NCI-H187 (cell line): Measurements from ENCODE around the gene SH3D21.

ENCODE experiments used
- DNase-seq, 2 experiments: peaks; one replicate each; lab custom pipeline; 2025; lab: John Stamatoyannopoulos, UW

The SH3D21 gene

DNA sequence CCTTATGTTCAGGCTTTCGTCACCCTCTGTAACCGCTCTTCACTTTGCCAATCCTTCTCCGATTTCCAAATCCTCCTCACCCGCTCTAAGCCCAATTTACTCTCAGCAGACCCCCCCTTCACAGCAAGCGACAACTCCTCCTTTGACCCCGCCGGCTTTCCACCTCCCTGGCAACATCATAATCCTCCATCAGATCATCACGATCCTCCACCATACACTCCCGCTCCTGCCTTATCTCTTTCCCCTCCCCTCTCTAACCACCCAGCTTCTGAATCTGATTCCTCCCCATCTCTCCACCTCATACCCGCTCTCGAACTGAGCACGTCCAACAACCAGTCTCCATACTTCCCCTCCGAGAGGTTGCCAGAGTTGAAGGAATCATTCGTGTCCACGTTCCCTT is 24.8 kb downstream of the SH3D21 start:
- no peak for DNase-seq

DNA sequence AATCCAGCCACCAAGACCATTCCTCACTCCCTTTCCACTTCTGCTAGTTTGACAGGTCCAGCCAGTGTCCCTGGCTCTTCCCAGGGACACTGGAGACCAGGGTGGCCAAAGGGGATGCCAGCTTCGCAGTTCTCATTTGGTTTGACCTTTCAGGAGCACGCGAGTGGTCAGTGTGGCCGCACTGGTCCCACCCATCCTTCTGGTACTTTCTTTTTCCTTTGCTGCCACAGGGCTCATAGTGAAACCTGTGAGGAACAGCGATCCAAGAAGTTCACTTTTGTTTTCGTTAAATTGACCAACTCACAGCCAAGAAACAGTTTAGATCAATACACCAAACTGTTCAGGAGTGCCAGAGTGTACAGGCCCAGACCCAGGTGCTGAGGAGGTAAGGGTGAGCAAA is 31.7 kb downstream of the SH3D21 start:
- DNase-seq = no peak

DNA sequence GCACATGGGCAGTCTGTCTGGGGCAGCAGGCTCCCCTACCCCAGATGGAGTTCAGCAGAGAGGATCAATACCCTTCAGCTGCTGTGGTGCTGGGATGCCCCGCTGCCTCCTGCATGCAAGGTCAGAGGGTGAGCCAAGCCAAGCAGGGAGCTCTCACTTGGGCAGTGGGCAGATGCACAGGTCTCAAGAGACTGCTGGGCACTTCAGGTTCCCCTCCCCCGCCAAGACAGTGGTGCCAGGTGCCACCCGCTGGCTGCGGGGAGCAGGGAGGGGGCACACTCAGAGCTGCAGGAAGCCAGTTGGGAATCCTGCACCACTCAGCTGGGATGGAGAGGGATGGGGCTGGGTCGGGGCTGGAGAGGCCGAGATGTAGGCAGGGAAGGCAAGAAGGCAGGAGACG is 33.0 kb downstream of the SH3D21 start:
- DNase-seq = no peak

DNA sequence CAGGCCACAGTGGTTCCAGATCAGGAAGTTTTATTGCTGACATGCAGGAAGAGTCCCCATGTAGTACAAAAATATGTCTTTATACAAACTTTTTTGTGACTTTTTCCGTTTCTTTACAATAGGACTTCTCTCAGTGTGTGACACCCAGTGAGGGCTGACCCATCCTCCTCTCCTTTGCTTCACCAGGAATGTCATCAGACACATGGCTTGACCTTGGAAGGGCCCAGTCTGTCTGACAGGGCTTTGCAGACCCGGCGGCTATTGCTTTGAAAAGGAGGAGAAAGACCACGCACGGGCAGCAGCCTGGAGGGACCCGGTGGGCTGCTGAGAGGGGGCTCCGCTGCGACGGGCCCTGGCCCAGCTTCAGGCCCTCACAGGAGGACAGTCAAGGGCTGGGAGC is 33.4 kb downstream of the SH3D21 start:
- DNase-seq = no peak

DNA sequence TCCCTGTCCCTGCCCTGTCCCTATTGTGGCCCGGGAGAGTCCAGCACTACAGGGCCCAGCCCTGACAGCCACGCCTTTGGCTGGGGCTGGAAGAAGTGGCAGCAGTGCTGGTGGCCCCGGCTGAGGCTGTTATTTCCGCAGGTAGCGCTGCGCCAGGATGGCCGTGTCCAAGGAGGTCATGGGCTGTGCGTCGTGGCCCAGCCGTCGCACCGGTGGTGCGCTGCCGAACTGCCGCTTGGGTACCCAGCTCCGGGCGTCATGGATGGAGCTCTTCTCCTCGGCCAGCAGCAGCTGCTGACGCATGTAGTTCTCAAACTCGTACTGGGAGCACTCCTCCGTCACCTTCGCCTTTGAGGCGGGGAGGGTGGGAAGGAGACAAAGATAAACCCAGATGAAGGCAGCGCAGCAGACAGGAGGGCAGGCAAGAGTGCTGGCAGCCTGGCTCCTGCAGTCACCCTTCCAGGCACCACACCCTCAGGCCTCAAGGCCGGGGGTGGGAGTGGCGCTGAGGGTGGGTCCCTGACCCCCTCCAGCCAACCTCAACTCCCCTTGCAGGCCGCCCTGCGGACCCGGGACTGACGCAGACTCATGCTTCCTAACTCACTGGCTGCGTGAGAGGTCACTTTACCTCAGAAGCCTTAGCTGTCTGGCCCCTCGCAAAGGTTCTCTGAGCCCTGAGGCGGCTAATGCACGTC is 35.6 kb downstream of the SH3D21 start:
- DNase-seq = no peak

DNA sequence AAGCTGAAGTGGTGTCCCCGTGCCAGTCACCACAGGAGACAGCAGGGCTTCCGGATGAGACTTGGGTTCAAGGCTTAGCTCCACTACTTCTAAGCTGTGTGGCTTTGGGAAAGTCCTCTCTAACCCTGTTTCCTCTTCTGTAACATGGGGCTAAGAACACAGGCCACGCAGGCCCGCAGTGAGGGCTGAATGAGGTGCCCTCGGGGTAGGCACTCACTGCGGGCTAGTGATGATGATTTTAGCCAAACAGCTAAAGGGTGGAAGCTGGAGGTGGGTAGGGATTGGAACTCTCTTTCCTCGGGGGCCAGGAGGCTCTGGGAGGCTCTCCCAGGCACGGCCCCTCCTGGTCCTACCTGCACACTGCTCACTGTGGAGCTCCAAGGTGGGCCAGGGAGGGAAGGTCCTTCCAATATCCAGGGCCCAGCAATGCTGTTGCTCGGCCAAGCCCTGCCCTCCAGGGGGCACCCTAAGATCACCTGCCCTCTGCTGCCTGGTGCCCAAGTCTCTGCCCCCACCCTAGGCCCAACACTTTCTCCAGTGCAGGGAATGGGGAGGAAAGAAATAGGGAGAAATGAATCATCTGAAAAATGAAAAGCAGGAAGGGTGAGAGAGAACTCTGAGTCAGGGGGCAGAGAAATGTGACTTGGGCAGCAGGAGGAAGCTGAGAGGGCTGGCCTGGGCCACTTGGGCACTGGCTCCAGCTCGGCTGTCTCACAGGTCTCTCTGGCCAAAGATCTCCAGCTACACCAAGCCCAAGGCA is 36.4 kb downstream of the SH3D21 start:
- no peak for DNase-seq

DNA sequence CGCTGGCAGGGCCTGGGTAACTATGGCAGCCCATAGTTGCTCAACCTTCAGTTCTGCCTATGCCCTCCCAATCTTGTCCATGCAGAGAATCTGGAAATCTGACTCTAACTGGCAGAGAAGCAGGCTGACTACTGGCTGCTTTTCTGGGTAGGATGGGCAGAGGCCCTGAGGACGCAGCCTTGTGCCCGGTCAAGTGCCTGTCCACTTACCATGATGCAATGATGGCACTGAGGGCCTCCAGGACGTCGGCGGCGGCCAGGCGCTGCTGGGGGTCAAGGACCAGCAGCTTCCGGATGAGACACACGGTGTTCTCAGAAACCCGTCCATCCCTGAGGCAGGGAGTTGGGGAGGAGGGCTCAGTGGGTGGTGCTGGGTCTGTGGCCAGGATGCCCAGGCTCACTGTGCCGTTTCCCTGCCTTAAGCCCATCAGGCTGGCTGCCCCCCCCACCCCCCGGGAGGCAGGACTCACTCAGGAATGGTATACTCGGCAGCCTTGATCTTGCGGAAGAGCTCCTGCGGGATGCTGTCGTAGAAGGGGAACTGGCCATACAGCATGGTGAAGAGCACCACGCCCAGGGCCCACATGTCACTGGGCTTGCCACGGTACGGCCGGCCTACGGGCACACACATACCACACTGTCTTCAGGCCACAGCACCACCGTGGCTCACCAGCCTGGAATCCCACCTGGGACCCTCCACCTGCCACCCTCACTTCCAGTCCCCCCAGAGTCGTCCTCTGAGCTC is 37.7 kb downstream of the SH3D21 start:
- DNase-seq = no peak

DNA sequence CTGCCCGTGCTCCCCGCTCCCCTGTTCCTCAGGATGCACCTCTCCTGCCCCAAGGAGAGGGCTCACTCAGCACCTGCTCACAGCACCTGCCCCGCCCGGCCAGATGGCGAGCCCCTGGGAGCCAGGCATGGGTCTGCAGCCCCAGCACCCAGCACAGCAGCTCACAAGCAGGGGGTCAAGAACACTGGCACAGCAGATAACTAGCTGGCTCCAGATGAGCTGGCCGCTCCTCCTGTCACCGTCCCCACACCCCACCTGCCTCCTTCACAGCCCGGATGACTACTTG is 38.2 kb downstream of the SH3D21 start:
- no peak for DNase-seq

DNA sequence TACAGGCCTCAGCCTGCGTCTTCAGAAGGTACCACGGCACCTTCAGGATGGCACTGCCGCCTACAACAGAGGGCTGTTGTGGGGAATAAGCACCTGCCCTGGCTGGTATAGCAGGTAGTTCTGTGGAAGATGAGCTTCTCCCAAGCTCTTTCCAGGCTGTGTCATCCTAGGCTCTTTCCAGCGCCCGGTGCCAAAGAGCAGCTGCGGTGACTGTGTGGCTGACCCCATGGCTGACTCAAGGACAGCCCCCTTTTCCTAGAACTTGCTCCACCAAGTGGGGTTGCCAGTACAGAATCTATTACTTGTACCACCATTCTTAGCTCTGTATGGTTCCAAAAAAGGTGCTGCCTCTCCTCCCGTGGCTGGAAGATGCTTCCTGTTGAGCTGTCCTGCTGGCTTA is 39.2 kb downstream of the SH3D21 start:
- no peak for DNase-seq

DNA sequence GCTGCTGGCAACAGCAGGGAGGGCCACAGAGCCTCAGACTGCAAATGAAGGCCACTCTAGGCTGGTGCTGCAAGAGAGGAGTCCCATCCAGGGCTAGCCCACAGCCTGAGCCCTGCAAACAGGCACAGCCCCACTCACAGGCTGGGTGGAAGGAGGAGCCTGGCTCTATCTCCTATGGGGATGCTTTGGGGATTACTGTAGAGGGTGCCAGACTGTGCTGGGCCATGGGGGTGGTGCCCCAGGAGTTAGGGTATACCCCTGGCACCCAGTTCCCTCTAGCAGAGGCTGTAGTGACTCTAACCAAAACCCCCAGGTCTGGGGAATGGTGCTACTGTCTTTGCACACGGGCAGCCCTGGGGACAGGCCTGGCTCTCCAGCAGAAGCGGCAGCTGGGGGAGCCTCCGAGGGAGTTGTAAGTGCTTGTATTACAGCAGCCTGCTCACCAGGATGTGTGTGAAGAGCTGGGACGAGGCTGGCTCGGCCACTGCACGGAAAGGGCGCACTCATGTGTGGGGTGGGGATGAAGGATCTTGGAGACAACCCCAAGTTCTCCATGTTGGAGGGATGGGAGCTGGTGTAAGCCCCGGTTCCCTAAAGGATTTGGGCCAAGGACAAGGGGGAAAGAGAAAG is 40.7 kb downstream of the SH3D21 start:
- DNase-seq = no peak

DNA sequence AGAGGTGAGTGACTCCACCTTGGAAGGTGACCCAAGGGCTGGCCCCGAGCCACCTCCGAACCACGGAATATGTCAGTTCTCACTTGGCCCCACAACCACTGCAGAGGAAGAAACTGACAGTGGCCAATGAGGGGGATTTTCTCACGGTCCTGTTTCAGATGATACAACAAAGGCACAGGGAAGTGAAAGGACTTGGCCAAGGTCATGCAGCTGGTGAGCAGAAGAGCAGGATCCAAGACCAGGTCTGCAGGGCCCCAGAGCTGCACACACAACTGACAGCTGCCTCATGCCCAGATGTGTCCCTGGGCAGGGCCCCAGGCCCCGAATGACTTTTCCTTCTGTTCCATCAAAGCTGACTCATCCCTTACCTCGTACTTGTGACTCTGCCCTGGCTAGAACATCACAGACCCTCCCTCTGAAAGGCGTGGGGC is 43.1 kb downstream of the SH3D21 start:
- no peak for DNase-seq

DNA sequence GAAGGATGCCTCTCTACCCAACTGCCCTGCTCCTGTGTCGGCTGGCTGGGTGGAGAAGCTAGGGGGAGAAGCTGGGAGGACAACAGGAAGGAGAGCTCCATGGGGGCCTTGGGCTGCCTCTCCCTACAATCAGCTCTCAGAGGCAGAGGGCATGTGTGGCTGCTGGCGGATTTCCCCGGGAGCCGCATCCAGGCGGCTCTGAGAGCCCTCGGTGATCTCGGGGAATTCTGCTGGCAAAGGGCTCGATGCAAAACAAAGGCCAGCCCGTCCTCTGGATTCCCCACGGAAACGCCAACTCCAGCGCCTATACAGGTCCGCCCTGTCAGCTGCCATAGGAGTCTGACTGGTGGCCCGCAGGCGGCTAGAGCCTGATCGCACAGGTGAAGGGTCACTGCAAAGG is 43.7 kb downstream of the SH3D21 start:
- DNase-seq = no peak

DNA sequence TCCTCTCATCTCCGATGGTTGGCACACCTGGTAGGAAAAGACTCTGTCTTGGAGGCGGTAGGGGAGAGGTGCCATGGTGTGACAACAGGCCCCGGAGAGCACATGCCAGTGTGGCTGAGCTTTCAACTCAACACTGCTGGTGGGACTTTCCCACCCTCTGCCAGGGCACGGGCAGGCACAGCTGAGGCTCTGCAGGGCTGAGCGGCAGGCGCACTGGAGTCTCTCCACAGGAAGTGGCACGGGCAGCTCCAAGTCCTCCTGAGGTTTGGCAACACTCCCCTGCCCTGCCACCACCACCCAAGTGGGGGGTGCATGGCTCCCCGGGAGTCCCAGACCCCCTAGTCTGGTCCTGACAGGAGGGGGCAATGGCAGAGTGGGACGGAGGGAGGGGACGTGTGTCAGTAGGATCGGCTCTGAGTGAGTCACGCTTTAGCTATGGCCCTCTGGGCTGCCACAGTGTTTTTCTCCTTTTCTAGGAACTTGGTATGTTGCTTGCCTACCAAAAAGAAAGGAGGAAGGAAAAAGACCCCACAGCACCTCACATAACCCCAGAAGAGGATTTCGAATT is 44.6 kb downstream of the SH3D21 start:
- DNase-seq = no peak

DNA sequence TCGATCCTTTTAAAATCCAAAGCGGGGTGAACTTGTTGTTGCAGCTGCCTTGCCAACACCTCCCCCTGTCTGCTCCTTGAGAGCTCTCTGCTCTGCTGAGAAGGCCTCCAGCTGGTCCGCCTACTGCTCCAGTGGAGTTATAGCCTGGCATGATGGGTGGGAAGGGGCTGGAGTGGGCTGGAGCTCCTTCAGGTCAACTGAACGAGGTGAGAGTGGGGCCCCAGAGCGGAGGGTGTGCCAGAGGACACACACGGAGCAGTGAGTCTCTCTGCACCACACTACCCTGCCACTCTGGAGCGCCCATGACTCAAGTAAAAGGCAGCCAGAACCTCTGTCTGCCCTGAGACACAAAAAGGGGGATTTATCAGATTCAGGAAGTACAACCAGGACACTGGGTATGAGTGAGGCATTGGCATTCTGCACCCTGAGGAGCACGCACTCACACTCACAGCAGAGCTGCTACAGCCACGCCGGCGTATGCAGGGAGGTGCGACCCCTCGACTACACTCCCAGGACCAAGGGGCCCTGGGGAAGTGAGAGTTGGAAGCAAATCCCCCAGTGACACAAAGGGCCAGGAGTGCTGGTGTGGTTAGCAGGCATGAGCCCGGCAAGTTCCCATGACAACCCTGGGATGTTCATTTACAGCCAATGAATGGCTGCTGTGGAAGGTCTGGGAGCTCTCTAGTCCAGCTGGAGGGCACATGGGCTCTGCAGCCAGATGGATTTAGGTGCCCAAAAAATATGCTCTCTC is 45.2 kb downstream of the SH3D21 start:
- DNase-seq = no peak

DNA sequence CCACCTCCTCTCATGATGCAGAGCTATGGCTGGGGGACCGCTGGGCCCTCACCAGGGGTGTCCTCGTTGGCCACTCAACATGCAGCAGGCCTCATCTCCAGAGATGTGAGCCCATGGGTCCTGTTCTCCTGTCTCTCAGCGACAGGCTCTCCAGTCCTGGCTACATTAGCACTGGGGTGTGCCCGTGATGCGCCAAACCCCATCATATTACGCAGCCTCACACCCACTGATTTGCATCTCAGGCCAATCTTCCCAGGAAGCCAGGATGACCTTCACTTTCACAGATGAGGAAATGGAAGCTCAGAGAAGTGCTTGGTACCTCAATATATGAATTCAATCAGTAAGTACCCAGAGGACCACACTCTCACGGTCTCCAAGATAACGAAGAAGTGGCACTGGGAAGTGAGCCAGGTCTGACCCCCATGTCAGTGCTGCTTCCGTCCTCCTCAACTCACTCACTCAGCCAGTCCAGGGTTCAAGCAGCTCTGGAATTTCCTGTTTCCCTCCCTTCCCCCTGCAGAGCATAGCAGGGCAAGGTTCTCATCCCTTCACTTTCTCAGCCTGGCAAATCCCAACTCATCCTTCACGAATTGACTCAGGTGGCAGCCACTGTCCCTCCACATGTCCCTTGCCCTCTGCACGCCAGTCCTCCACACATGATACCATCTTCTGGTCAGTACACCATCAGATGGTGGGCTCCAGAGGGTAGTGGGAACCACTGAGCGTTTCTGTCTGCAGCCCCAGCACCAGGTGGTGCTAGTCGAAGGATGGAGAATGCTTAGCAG is 46.1 kb downstream of the SH3D21 start:
- DNase-seq = no peak

DNA sequence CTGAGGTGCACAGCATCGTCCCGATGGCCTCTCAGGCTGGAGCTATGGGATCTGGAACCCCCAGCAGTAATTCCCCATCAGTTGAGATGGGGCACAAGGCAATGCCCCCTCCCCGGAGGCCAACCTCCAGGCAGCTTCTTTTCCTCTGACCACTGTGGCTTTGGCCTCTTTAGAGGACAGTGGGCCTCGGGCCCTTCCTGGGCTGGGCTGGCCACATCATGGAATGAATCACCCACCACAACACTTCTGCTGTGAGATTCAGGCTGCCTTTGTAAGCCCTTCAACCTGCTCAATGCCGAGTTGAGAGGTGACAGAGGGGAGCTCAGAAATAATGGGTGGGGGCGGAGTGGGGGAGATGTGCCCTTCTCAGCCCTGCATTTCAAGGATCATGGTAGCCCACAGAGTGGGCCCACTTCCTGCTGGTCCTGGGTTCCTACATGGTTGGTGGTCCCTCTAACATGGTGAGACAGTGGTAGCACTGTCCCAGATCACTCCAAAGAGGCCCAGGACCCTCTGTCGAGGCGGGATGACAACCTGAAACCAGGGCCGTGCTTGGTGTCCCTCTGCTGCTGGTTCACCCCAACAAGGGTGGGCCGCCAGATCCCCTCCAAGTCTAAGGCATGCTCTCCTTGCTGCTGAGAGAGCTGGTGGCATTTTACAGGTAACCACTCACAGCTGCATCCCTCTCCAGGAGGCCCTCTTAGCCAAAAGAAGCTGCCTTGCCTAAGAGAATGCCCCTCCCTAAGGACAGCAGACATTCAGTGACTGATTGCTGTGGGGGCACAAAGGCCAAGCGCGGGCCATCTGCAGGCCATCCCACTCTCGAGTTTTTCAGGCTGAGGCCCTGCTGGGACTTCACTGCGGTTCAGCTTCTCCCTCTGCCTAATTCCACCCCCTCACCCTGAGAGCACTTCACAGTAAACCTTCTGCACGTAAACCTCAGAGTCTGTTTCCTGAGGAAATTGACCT is 47.0 kb downstream of the SH3D21 start:
- DNase-seq = no peak

DNA sequence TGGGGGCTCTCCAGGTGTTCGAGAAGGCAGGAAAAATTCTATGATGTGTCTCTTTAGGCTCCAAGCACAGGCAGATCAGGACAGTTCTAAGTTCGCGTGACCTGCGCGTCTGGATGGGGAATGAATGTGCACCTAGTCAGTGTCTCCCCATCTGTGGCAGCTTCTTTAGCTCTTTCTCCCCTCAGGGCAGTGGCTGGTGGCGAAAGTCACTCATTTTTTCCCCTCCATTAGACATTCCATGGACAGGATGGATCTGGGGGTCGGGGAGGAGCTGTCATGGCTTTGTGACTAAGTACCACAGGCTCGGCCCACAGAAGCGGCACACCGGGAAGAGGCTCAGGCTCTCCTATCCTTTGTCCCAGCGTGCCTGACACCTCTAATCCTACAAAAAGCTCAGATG is 48.3 kb downstream of the SH3D21 start:
- DNase-seq = no peak

DNA sequence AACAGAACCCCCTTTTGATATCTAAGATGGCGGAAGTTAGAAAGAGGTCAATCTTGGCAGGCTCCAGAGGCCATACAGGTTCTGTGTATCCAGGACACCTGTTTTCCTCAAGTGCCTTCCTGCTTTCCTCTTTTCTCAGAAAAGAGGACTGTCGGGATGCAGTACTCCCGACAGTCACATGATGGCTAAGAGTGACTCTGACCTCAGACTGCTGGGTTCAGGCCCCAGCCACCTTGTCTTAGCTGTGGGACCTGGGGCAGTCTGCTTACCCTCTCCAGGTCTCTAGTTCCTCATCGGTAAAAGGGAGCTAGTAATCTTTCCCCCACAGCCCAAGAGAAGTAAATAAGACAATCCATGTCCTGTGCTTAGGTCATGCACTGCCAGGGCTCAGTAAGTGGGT is 49.6 kb downstream of the SH3D21 start:
- DNase-seq = no peak

DNA sequence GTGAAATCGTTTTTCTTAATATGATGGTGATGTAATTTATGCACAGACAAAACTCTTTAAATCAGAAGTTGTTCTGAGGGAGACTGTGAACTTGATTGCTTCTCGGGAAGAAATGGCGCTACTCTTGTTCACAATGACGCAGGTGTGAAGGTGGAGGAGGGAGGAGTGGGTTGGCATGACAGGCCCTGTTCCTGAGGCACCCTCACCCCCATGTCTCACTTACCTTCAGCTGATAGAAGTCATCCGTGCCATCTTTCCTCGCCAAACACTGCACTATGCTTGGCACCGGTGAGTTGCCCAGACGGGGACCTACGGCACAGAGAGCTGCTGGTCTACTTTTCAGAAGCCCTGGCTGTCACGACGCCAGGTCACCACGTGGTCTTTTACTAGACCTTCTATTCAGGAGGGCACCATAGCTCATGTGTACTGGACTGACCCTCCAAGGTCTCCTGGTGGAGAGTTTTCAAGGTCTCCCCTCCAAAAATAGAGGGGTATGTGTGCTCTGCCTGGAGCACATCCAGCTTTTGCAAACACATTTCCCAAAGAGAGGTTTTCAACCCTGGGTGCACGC is 52.4 kb downstream of the SH3D21 start:
- DNase-seq = no peak
